WTC11 (cell line): Measurements from ENCODE around the gene ATP2B2. TPM values are rescaled to one million over a fixed set of nuclear protein-coding genes. Genes with fewer than 3 reads are reported as not detected.

Source experiments
- ATAC-seq: fragments of 200-7000 bp; cut with Tn5 transposase; 2 replicates; pipeline ENCODE4 v1.10.0; 2021; ENCODE audit warnings: mild to moderate bottlenecking, moderate library complexity
- CTCF ChIA-PET: fragments of 300-600 bp; sonication (Branson Sonifier 250); formaldehyde crosslinking; loops from one replicate; lab custom pipeline; 2021; ENCODE audit warnings: antibody characterized with exemption; lab: Charles Lee
- POLR2A ChIA-PET: fragments of 350-600 bp; sonication (Branson Sonifier 250); formaldehyde crosslinking; loops from one replicate; lab custom pipeline; 2021; ENCODE audit warnings: antibody characterized with exemption; lab: Charles Lee
- DNase-seq: peaks from one replicate; pipeline ENCODE4 v3.0.0; 2021; ENCODE audit warnings: low spot score
- H3K27ac Mint-ChIP-seq: 2 replicates; pipeline ENCODE4 v1.8.0; 2021; ENCODE audit warnings: mixed read lengths
- H3K27me3 Mint-ChIP-seq: 2 replicates; pipeline ENCODE4 v1.8.0; 2021; ENCODE audit warnings: low read depth, mild to moderate bottlenecking, moderate library complexity, mixed read lengths
- H3K36me3 Mint-ChIP-seq: 2 replicates; pipeline ENCODE4 v1.8.0; 2021; ENCODE audit warnings: mixed read lengths
- H3K4me1 Mint-ChIP-seq: 2 replicates; pipeline ENCODE4 v1.8.0; 2022; ENCODE audit warnings: mixed read lengths
- H3K4me3 Mint-ChIP-seq: 2 replicates; pipeline ENCODE4 v1.8.0; 2021; ENCODE audit warnings: mild to moderate bottlenecking, moderate library complexity, mixed read lengths
- H3K9me3 Mint-ChIP-seq: 2 replicates; pipeline ENCODE4 v1.8.0; 2021; ENCODE audit warnings: mixed read lengths
- ATF1 ChIP-seq: sonication (generic); formaldehyde crosslinking; IDR thresholded peaks from 2 replicates; pipeline ENCODE4 v1.8.1; 2023; ENCODE audit warnings: mild to moderate bottlenecking, moderate library complexity, missing genetic modification reagents
- CREM ChIP-seq: sonication (generic); formaldehyde crosslinking; IDR thresholded peaks from 2 replicates; pipeline ENCODE4 v1.8.1; 2022; ENCODE audit warnings: mild to moderate bottlenecking, missing genetic modification reagents, moderate library complexity
- FOXJ3 ChIP-seq: sonication (generic); formaldehyde crosslinking; IDR thresholded peaks from 2 replicates; pipeline ENCODE4 v1.9.0; 2021; ENCODE audit warnings: missing genetic modification reagents, mild to moderate bottlenecking, borderline replicate concordance
- GABPB1 ChIP-seq: sonication (generic); formaldehyde crosslinking; IDR thresholded peaks from 2 replicates; pipeline ENCODE4 v1.8.1; 2023; ENCODE audit warnings: mild to moderate bottlenecking, missing genetic modification reagents
- GTF2I ChIP-seq: fragments of 250-450 bp; sonication (Bioruptor Pico); conservative IDR thresholded peaks from 2 replicates; pipeline ENCODE4 v1.4.0; 2021; ENCODE audit warnings: mild to moderate bottlenecking
- NFATC4 ChIP-seq: fragments of 250-450 bp; sonication (Bioruptor Pico); IDR thresholded peaks from 2 replicates; pipeline ENCODE4 v1.9.0; 2021; ENCODE audit warnings: mild to moderate bottlenecking
- NFYB ChIP-seq: sonication (generic); formaldehyde crosslinking; conservative IDR thresholded peaks from 2 replicates; pipeline ENCODE4 v1.8.0; 2022; ENCODE audit warnings: low read depth, missing genetic modification reagents
- NR1H2 ChIP-seq: sonication (generic); formaldehyde crosslinking; IDR thresholded peaks from 2 replicates; pipeline ENCODE4 v1.9.0; 2021; ENCODE audit warnings: mild to moderate bottlenecking, moderate library complexity, missing genetic modification reagents
- OVOL2 ChIP-seq: fragments of 250-450 bp; sonication (Bioruptor Pico); IDR thresholded peaks from 2 replicates; pipeline ENCODE4 v1.9.0; 2021; ENCODE audit warnings: mild to moderate bottlenecking, borderline replicate concordance
- PREB ChIP-seq: sonication (generic); formaldehyde crosslinking; IDR thresholded peaks from 2 replicates; pipeline ENCODE4 v1.8.1; 2022; ENCODE audit warnings: mild to moderate bottlenecking, missing genetic modification reagents, moderate library complexity, borderline replicate concordance
- PRRX2 ChIP-seq: fragments of 250-450 bp; sonication (Bioruptor Pico); IDR thresholded peaks from 2 replicates; pipeline ENCODE4 v1.8.0; 2021; ENCODE audit warnings: mild to moderate bottlenecking
- TEAD1 ChIP-seq: sonication (generic); formaldehyde crosslinking; IDR thresholded peaks from 2 replicates; pipeline ENCODE4 v1.8.0; 2022; ENCODE audit warnings: mild to moderate bottlenecking, missing genetic modification reagents
- ZNF121 ChIP-seq: sonication (generic); formaldehyde crosslinking; IDR thresholded peaks from 2 replicates; pipeline ENCODE4 v1.8.0; 2023; ENCODE audit warnings: missing genetic modification reagents
- ZNF317 ChIP-seq: sonication (generic); formaldehyde crosslinking; IDR thresholded peaks from 2 replicates; pipeline ENCODE4 v1.8.1; 2023; ENCODE audit warnings: low read depth, mild to moderate bottlenecking, moderate library complexity, missing genetic modification reagents, borderline replicate concordance
- total RNA-seq: library from RNA; stranded (reverse); gene quantifications from 3 replicates; pipeline ENCODE4 v1.2.3, GENCODE V29; 2021
- TF ChIP-seq, protein P1 (sequence below): sonication (generic); formaldehyde crosslinking; IDR thresholded peaks from 2 replicates; pipeline ENCODE4 v1.8.0; 2022; ENCODE audit warnings: missing genetic modification reagents
- TF ChIP-seq, protein P2 (sequence below): sonication (generic); formaldehyde crosslinking; conservative IDR thresholded peaks from 2 replicates; pipeline ENCODE4 v1.8.1; 2022; ENCODE audit warnings: mild to moderate bottlenecking, missing genetic modification reagents
- TF ChIP-seq, protein P3 (sequence below): sonication (generic); formaldehyde crosslinking; IDR thresholded peaks from 2 replicates; pipeline ENCODE4 v1.8.0; 2022; ENCODE audit warnings: mild to moderate bottlenecking, missing genetic modification reagents

Gene ATP2B2
- total RNA-seq, 1 experiment from 2014 or later = 0.48 TPM

DNA sequence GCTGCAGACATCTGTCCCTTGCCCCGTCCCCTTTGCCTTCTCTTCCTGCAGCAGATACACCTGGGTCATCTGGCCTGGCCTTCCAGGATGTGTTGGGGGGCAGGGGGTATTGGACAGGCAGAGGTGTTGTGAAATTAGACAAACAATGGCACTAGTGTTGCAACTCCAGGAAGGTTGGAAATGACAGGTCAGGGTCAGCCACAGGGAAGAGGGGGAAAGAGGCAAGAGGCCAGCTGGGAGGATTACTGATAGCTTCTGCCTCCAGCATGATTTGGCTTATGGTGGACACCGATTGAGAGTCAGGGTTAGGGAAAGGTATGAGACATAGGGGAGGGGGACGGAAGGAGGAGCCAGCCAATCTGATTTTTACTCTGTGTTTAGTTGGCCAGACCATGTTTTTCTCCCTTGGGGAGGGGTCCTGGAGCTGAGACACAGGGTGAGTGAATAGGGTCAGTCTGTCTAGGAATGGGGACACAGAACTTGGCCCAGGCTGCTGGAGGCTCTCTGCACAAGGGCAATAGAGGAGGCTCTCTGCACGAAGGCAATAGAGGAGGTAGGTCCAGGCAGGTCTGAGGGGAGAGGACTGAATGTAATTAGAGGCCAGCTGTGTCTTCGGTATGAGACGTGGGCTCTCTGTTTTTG is 3.4 kb upstream of the ATP2B2 start:
- no peak overlapping the region for H3K27ac Mint-ChIP-seq
- H3K9me3 Mint-ChIP-seq = no peaks in the 10 kb centered on the region
- CTCF ChIA-PET = interaction anchor here (1.5 kb wide), 1 partner anchor 35 kb away, joined by 3 read pairs; no protein-coding TSS in a partner anchor
- H3K36me3 Mint-ChIP-seq = no peaks in the 10 kb centered on the region
- DNase-seq = no peak
- POLR2A ChIA-PET = no interaction called here
- H3K27me3 Mint-ChIP-seq = peaks cover 7% of the 10 kb centered on the region
- no peak overlapping the region for H3K4me3 Mint-ChIP-seq
- peaks cover 22% of the 10 kb centered on the region for H3K4me1 Mint-ChIP-seq
- ATAC-seq = no peak
- TF ChIP-seq, protein P1, sequence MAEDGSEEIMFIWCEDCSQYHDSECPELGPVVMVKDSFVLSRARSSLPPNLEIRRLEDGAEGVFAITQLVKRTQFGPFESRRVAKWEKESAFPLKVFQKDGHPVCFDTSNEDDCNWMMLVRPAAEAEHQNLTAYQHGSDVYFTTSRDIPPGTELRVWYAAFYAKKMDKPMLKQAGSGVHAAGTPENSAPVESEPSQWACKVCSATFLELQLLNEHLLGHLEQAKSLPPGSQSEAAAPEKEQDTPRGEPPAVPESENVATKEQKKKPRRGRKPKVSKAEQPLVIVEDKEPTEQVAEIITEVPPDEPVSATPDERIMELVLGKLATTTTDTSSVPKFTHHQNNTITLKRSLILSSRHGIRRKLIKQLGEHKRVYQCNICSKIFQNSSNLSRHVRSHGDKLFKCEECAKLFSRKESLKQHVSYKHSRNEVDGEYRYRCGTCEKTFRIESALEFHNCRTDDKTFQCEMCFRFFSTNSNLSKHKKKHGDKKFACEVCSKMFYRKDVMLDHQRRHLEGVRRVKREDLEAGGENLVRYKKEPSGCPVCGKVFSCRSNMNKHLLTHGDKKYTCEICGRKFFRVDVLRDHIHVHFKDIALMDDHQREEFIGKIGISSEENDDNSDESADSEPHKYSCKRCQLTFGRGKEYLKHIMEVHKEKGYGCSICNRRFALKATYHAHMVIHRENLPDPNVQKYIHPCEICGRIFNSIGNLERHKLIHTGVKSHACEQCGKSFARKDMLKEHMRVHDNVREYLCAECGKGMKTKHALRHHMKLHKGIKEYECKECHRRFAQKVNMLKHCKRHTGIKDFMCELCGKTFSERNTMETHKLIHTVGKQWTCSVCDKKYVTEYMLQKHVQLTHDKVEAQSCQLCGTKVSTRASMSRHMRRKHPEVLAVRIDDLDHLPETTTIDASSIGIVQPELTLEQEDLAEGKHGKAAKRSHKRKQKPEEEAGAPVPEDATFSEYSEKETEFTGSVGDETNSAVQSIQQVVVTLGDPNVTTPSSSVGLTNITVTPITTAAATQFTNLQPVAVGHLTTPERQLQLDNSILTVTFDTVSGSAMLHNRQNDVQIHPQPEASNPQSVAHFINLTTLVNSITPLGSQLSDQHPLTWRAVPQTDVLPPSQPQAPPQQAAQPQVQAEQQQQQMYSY (CRISPR knock-in tag) = no peak
- peak; percentile 91 for TF ChIP-seq GABPB1 (CRISPR knock-in tag)

- POLR2A ChIA-PET = no interaction called here
- no peak for ATAC-seq
- peaks cover 7% of the 10 kb centered on the region for H3K27me3 Mint-ChIP-seq
- H3K36me3 Mint-ChIP-seq = no peaks in the 10 kb centered on the region
- CTCF ChIA-PET = interaction anchor here (1.5 kb wide), 1 partner anchor 34 kb away, joined by 3 read pairs; no protein-coding TSS in a partner anchor
- no peak for DNase-seq
- peaks cover 22% of the 10 kb centered on the region for H3K4me1 Mint-ChIP-seq
- no peak overlapping the region for H3K4me3 Mint-ChIP-seq
- H3K9me3 Mint-ChIP-seq = no peaks in the 10 kb centered on the region
- no peak overlapping the region for H3K27ac Mint-ChIP-seq
- TF ChIP-seq NR1H2 (CRISPR knock-in tag) (no peak), GTF2I (no peak), OVOL2 (CRISPR knock-in tag) (no peak), PRRX2 (CRISPR knock-in tag) (no peak), TEAD1 (no peak), NFYB (CRISPR knock-in tag) (no peak), NFATC4 (CRISPR knock-in tag) (no peak), PREB (CRISPR knock-in tag) (no peak), CREM (CRISPR knock-in tag) (no peak), ATF1 (CRISPR knock-in tag) (no peak), FOXJ3 (CRISPR knock-in tag) (no peak), ZNF317 (no peak), ZNF121 (CRISPR knock-in tag) (no peak)
- TF ChIP-seq, protein P2, sequence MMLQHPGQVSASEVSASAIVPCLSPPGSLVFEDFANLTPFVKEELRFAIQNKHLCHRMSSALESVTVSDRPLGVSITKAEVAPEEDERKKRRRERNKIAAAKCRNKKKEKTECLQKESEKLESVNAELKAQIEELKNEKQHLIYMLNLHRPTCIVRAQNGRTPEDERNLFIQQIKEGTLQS (CRISPR knock-in tag) = no peak
- TF ChIP-seq, protein P3, sequence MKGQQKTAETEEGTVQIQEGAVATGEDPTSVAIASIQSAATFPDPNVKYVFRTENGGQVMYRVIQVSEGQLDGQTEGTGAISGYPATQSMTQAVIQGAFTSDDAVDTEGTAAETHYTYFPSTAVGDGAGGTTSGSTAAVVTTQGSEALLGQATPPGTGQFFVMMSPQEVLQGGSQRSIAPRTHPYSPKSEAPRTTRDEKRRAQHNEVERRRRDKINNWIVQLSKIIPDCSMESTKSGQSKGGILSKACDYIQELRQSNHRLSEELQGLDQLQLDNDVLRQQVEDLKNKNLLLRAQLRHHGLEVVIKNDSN (CRISPR knock-in tag) = no peak
Observed at GRCh38 chr3:10508235-10508618, 2.8 kb upstream of the ATP2B2 start.

GRCh38 chr3:10507331-10507730 is 1.9 kb upstream of the ATP2B2 start:
- DNase-seq (no peak), ATAC-seq (no peak)
- ChIA-PET POLR2A (no interaction called here), CTCF (interaction anchor here (1.1 kb wide), 1 partner anchor 33 kb away, joined by 3 read pairs; no protein-coding TSS in a partner anchor)
- Mint-ChIP-seq H3K4me1 (peaks cover 19% of the 10 kb centered on the region), H3K4me3 (no peak overlapping the region), H3K27ac (no peak overlapping the region), H3K9me3 (no peaks in the 10 kb centered on the region), H3K36me3 (no peaks in the 10 kb centered on the region), H3K27me3 (peaks cover 7% of the 10 kb centered on the region)
- TF ChIP-seq ATF1 (CRISPR knock-in tag) = no peak
